Mesodermal cell (in vitro differentiated cells): Measurements from ENCODE around the gene IBSP. TPM values are rescaled to one million over a fixed set of nuclear protein-coding genes. Genes with fewer than 3 reads are reported as not detected.

Experiments
- H3K27ac ChIP-seq: 2 replicates; pipeline ENCODE4 v1.7.0; 2013; ENCODE audit warnings: mild to moderate bottlenecking, low read depth, low read length, moderate library complexity; ENCODE audit not compliant: severe bottlenecking
- H3K36me3 ChIP-seq: 2 replicates; pipeline ENCODE4 v1.7.1; 2013; ENCODE audit warnings: mild to moderate bottlenecking, low read length, moderate library complexity; ENCODE audit not compliant: control insufficient read depth, insufficient read depth
- H3K4me1 ChIP-seq: one replicate; pipeline ENCODE4 v1.7.1; 2013; ENCODE audit warnings: mild to moderate bottlenecking, low read length; ENCODE audit not compliant: insufficient read depth, control insufficient read depth, poor library complexity, severe bottlenecking
- H3K4me3 ChIP-seq: 2 replicates; pipeline ENCODE4 v1.7.0; 2013; ENCODE audit warnings: low read length, control low read depth, mild to moderate bottlenecking; ENCODE audit not compliant: insufficient read depth, poor library complexity, severe bottlenecking; ENCODE audit errors: extremely low read depth
- H3K9me3 ChIP-seq: 2 replicates; pipeline ENCODE4 v1.7.1; 2013; ENCODE audit warnings: mild to moderate bottlenecking, low read length, moderate library complexity; ENCODE audit not compliant: control insufficient read depth
- WGBS, 2 experiments: methylation state at CpG; one replicate each; pipeline ENCODE4 v1.1.5; 2013; ENCODE audit warnings: missing lambda C conversion rate in 2 of 2; ENCODE audit not compliant: insufficient coverage in 2 of 2; 5-methylcytosine and 5-hydroxymethylcytosine counted together
- polyA plus RNA-seq, 2 experiments: library from polyadenylated mRNA; stranded (reverse); fragments of 50-300 nt; gene quantifications; one replicate each; pipeline ENCODE4 v1.2.3, GENCODE V29; 2013

IBSP gene
- polyA plus RNA-seq (2013, experiment 1 of 2) = not detected
- not detected for polyA plus RNA-seq (2013, experiment 2 of 2)

- H3K4me1 ChIP-seq = no peaks in the 10 kb centered on the region
- WGBS, 2 experiments = 77 to 78% methylated on average over 2 of the region's 4 CpGs
- H3K4me3 ChIP-seq = no peak within 1 kb of the TSS
- H3K27ac ChIP-seq = no peak within 1 kb of the TSS
- H3K36me3 ChIP-seq = no peaks in the 10 kb centered on the region
- no peaks in the 10 kb centered on the region for H3K9me3 ChIP-seq
Measured at GRCh38 chr4:87799301-87800113, at the start of gene IBSP. Gene IBSP, plus strand, starts transcription at chr4:87799554. Its CDS starts 2,808 bp downstream, at chr4:87802362.

GRCh38 chr4:87749883-87750282 is 49.5 kb upstream of the IBSP start:
- WGBS, 2 experiments = 100% methylated on average over 1 of the region's 2 CpGs; no CpG with 5 or more reads in 1 of the 2 experiments
- H3K9me3 ChIP-seq = peaks cover 12% of the 10 kb centered on the region
- H3K27ac ChIP-seq = no peak overlapping the region
- H3K4me3 ChIP-seq = no peak overlapping the region
- no peaks in the 10 kb centered on the region for H3K36me3 ChIP-seq
- no peaks in the 10 kb centered on the region for H3K4me1 ChIP-seq

GRCh38 chr4:87758270-87758669 is 41.1 kb upstream of the IBSP start:
- Histone ChIP-seq H3K36me3 (no peaks in the 10 kb centered on the region), H3K4me1 (no peaks in the 10 kb centered on the region), H3K27ac (no peak overlapping the region), H3K4me3 (no peak overlapping the region), H3K9me3 (peaks cover 2% of the 10 kb centered on the region)
- 83 to 100% methylated on average over 1 of the region's 2 CpGs for WGBS, 2 experiments

GRCh38 chr4:87762311-87762710 is 37.0 kb upstream of the IBSP start:
- H3K4me3 ChIP-seq = no peak overlapping the region
- H3K27ac ChIP-seq = no peak overlapping the region

GRCh38 chr4:87781569-87781968 is 17.8 kb upstream of the IBSP start:
- Histone ChIP-seq H3K27ac (no peak overlapping the region), H3K36me3 (no peaks in the 10 kb centered on the region), H3K4me1 (no peaks in the 10 kb centered on the region), H3K9me3 (no peaks in the 10 kb centered on the region), H3K4me3 (no peak overlapping the region)
- WGBS, 2 experiments = 100% methylated on average over 2 of the region's 2 CpGs; no CpG with 5 or more reads in 1 of the 2 experiments

More at GRCh38 chr4:87762311-87762710, 37.0 kb upstream of the IBSP start:
- Histone ChIP-seq H3K36me3 (no peaks in the 10 kb centered on the region), H3K4me1 (no peaks in the 10 kb centered on the region), H3K9me3 (no peaks in the 10 kb centered on the region)
- WGBS, 2 experiments = 86 to 100% methylated on average over 1 to 2 of the region's 3 CpGs

GRCh38 chr4:87783781-87784180 is 15.6 kb upstream of the IBSP start:
- Histone ChIP-seq H3K9me3 (no peaks in the 10 kb centered on the region), H3K4me3 (no peak overlapping the region), H3K27ac (no peak overlapping the region), H3K4me1 (no peaks in the 10 kb centered on the region), H3K36me3 (no peaks in the 10 kb centered on the region)
- WGBS, 2 experiments = 80% methylated on average over 1 of the region's 2 CpGs; no CpG with 5 or more reads in 1 of the 2 experiments

GRCh38 chr4:87785731-87786509 is 13.4 kb upstream of the IBSP start:
- no peaks in the 10 kb centered on the region for H3K36me3 ChIP-seq
- H3K9me3 ChIP-seq = no peaks in the 10 kb centered on the region
- 92% methylated on average over 9 to 14 of the region's 15 CpGs for WGBS, 2 experiments
- H3K4me1 ChIP-seq = no peaks in the 10 kb centered on the region
- H3K4me3 ChIP-seq = no peak overlapping the region
- H3K27ac ChIP-seq = no peak overlapping the region

GRCh38 chr4:87802858-87803257 is 3.5 kb downstream of the IBSP start:
- Histone ChIP-seq H3K4me3 (no peak overlapping the region), H3K4me1 (no peaks in the 10 kb centered on the region), H3K9me3 (no peaks in the 10 kb centered on the region), H3K36me3 (no peaks in the 10 kb centered on the region), H3K27ac (no peak overlapping the region)

- Histone ChIP-seq H3K4me1 (no peaks in the 10 kb centered on the region), H3K27ac (no peak overlapping the region), H3K4me3 (no peak overlapping the region), H3K9me3 (no peaks in the 10 kb centered on the region), H3K36me3 (no peaks in the 10 kb centered on the region)
- 60% methylated on average over 1 of the region's 2 CpGs for WGBS, 2 experiments
Measured at GRCh38 chr4:87803421-87803820, 4.1 kb downstream of the IBSP start.

- Histone ChIP-seq H3K36me3 (no peaks in the 10 kb centered on the region), H3K9me3 (no peaks in the 10 kb centered on the region), H3K27ac (no peak overlapping the region), H3K4me1 (no peaks in the 10 kb centered on the region), H3K4me3 (no peak overlapping the region)
- 83% methylated on average over 1 of the region's 2 CpGs; no CpG with 5 or more reads in 1 of the 2 experiments for WGBS, 2 experiments
Measured at GRCh38 chr4:87804871-87805270, 5.5 kb downstream of the IBSP start.
